OCI-LY3 (cell line): ENCODE results near the gene SLC9C1.

ENCODE experiments used
- CTCF ChIP-seq: fragments of 200-600, 300-600 bp; sonication (generic); IDR thresholded peaks from 2 replicates; pipeline ENCODE4 v1.5.1; 2014; ENCODE audit warnings: antibody characterized with exemption, low read length, low read depth
- EZH2phosphoT487 ChIP-seq: fragments of 200-600 bp; shearing (Covaris generic); IDR thresholded peaks from 2 replicates; pipeline ENCODE4 v1.6.1; 2018; ENCODE audit warnings: antibody characterized with exemption, mixed run types, low read depth

GRCh38 chr3:112140584-112140983, 153.4 kb downstream of the SLC9C1 start:
- TF ChIP-seq CTCF, result no peak
- TF ChIP-seq EZH2phosphoT487, result no peak
